ENCODE data around the gene TLE6. TPM values are rescaled to one million over a fixed set of nuclear protein-coding genes. Genes with fewer than 3 reads are reported as not detected.

TLE6 gene
- total RNA-seq = 0.36 and 2.8 TPM in 2 replicates

DNA sequence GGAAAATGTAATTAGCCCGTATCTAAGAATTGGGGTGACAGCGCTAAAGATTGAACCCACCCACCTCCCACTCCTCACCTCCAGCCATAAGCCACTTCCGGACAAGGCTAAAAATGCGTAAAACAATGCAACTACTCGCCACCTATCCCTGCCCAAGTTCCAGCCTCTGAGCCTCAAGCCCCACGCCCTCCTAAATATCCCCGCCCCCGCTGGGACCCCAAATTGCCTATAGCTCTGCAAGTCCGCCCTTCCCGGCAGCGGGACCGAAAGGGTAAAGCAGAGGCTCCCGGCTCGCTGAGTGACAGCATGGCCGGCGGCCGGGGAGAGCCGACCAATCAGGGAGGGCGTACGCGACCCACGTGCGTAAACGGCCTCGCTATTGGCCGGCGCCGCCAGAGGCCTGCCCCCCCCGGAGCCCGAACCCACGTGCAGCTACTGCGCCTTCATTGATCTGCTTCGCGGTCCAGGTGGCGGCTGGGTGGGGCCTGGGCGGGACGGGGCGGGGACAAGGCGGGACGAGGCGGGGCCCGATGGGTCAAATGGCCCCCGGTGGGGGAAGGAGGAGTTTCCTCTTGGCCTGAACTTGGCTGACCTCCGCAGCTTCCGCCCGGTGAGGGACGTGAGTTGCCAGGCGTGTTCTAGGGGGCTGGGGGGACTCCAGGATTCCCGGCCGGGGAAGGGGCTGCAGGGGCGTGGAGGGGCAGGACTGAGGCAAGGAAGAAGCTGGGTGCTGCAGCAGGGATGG lies at the start of gene TLE6:
Gene TLE6 (plus strand): TSS at position 564 of the 745 bp plus-strand sequence. CDS start 670 bp downstream, outside the sequence.

DNA sequence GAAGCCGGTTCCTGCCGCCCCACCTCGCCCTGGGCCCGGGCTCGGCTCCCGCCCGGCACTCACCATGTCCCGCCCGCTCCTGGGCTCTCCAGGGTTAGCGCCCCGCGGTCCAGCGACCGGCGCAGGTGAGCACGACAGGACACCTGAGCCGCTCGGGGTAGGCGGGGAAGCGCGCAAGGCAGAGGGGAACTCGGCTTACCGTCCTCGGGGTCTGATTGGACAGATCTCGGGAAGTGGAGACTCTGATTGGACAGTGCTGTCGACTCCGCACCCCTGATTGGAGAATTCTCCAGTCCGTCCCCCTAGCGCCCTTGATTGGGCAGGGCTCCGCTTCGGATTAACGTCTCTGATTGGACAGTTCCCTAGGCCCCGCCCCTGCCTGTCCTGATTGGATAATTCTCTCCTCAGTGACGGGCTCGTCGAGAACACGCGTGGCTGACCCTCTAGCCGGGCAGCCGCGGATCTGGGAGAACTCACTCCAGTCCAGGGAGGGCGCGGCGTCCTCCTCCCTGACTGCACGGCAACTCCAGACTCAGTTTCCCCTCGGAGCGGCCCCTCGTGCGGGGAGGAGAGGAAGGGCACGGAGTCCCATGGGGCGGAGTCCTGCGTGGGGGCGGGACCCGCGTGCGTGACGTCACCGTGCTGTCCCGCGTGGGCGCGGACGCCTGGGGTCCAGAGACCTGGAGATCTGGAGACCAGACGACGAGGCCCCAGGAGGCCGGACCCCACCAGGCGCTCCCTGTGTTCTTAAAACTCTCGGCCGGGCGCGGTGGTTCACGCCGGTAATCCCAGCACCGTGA lies 32.4 kb upstream of the TLE6 start, which contains the start of gene ZNF77:
Gene ZNF77 (minus strand): TSS at position 197 of the 800 bp plus-strand sequence. CDS start 131 bp downstream, at position 66.

GRCh38 chr19:3029065-3029923 lies 51.9 kb downstream of the TLE6 start, which contains the start of gene TLE2:
TSS of gene TLE2 (minus strand) at chr19:3029280. CDS start at chr19:3028904, 376 bp downstream.

Other genes with a start within 250 kb of the TLE6 start
- gene SLC39A3, start 237.5 kb upstream of the TLE6 start, total RNA-seq = 37.1 and 38.1 TPM in 2 replicates
- gene SGTA, start 194.3 kb upstream of the TLE6 start, total RNA-seq = 54.4 and 57.2 TPM in 2 replicates
- gene THOP1, start 192.1 kb upstream of the TLE6 start, total RNA-seq = 75.1 and 82.0 TPM in 2 replicates
- gene ZNF554, start 157.7 kb upstream of the TLE6 start, total RNA-seq = 1.8 and 3.2 TPM in 2 replicates
- 3.6 and 4.2 TPM in 2 replicates for gene ZNF555, start 136.1 kb upstream of the TLE6 start, total RNA-seq
- gene ZNF556, start 110.2 kb upstream of the TLE6 start, total RNA-seq = not detected in 2 replicates
- 5.5 and 9.0 TPM in 2 replicates for gene ZNF57, start 76.6 kb upstream of the TLE6 start, total RNA-seq
- gene ZNF77, start 32.6 kb upstream of the TLE6 start, total RNA-seq = 1.3 and 3.6 TPM in 2 replicates
- 20.1 and 49.1 TPM in 2 replicates for gene TLE2, start 51.7 kb downstream of the TLE6 start, total RNA-seq
- 355 and 367 TPM in 2 replicates for gene TLE5, start 84.9 kb downstream of the TLE6 start, total RNA-seq
- 73.2 and 85.9 TPM in 2 replicates for gene GNA11, start 116.8 kb downstream of the TLE6 start, total RNA-seq
- gene GNA15, start 158.5 kb downstream of the TLE6 start, total RNA-seq = not detected in 2 replicates
- not detected in 2 replicates for gene S1PR4, start 201.2 kb downstream of the TLE6 start, total RNA-seq
- gene NCLN, start 208.4 kb downstream of the TLE6 start, total RNA-seq = 63.9 and 66.4 TPM in 2 replicates
- gene CELF5, start 247.1 kb downstream of the TLE6 start, total RNA-seq = 1.3 TPM in 1 of 2 replicates, not detected in the other

All from cardiac atrium fibroblast (primary cell).